Activated CD8-positive, alpha-beta memory T cell treated with anti-CD3 and anti-CD28 coated beads, Interleukin-2, amount 10 ng/mL, durations not matched to agents 7 days and 5 days (primary cell): ENCODE measurements around the gene PEPD. TPM values are rescaled to one million over a fixed set of nuclear protein-coding genes. Genes with fewer than 3 reads are reported as not detected.

ENCODE experiments used
- ATAC-seq: fragments of 150-1000 bp; cut with Tn5 transposase; one replicate; pipeline ENCODE4 v1.10.0; 2021; ENCODE audit warnings: moderate library complexity
- CTCF ChIA-PET: fragments of 350-600 bp; sonication (Branson Sonifier 250); formaldehyde crosslinking; loops from one replicate; lab custom pipeline; 2021; ENCODE audit warnings: antibody characterized with exemption; lab: Charles Lee
- DNase-seq: peaks from one replicate; pipeline ENCODE4 v3.0.0-alpha.2; 2020
- H3K27ac Mint-ChIP-seq: one replicate; pipeline ENCODE4 v1.8.0; 2021; ENCODE audit warnings: mild to moderate bottlenecking, mixed read lengths
- H3K27me3 Mint-ChIP-seq: one replicate; pipeline ENCODE4 v1.8.0; 2021; ENCODE audit warnings: mixed read lengths
- H3K36me3 Mint-ChIP-seq: one replicate; pipeline ENCODE4 v1.8.0; 2021; ENCODE audit warnings: mild to moderate bottlenecking, mixed read lengths
- H3K4me1 Mint-ChIP-seq: one replicate; pipeline ENCODE4 v1.8.0; 2021; ENCODE audit warnings: mixed read lengths
- H3K4me3 Mint-ChIP-seq: one replicate; pipeline ENCODE4 v1.8.0; 2021; ENCODE audit warnings: mild to moderate bottlenecking, moderate library complexity, mixed read lengths
- H3K9me3 Mint-ChIP-seq: one replicate; pipeline ENCODE4 v1.8.0; 2022; ENCODE audit warnings: low read depth, mixed read lengths
- total RNA-seq, 2 experiments: library from RNA; stranded (reverse); gene quantifications; one replicate each; pipeline ENCODE4 v1.2.3, GENCODE V29; 2021

PEPD gene
- total RNA-seq, 2 experiments from 2014 or later: 14.9 to 20.3 TPM

- H3K27me3 Mint-ChIP-seq: no peaks in the 10 kb centered on the region
- H3K36me3 Mint-ChIP-seq: no peaks in the 10 kb centered on the region
- H3K4me3 Mint-ChIP-seq: no peak overlapping the region
- no peak for ATAC-seq
- H3K4me1 Mint-ChIP-seq: peaks cover 4% of the 10 kb centered on the region
- no peaks in the 10 kb centered on the region for H3K9me3 Mint-ChIP-seq
- H3K27ac Mint-ChIP-seq: no peak overlapping the region
- CTCF ChIA-PET: no interaction called here
- DNase-seq: no peak
These were observed 108.8 kb downstream of the PEPD start for GRCh38 chr19:33412601-33413425.

- Mint-ChIP-seq H3K4me3 (no peak overlapping the region), H3K27ac (no peak overlapping the region), H3K4me1 (peaks cover 4% of the 10 kb centered on the region), H3K27me3 (no peaks in the 10 kb centered on the region), H3K36me3 (no peaks in the 10 kb centered on the region), H3K9me3 (no peaks in the 10 kb centered on the region)
- ATAC-seq: no peak
- no peak for DNase-seq
- CTCF ChIA-PET: no interaction called here
These were observed 109.9 kb downstream of the PEPD start for GRCh38 chr19:33411621-33412180.

DNA sequence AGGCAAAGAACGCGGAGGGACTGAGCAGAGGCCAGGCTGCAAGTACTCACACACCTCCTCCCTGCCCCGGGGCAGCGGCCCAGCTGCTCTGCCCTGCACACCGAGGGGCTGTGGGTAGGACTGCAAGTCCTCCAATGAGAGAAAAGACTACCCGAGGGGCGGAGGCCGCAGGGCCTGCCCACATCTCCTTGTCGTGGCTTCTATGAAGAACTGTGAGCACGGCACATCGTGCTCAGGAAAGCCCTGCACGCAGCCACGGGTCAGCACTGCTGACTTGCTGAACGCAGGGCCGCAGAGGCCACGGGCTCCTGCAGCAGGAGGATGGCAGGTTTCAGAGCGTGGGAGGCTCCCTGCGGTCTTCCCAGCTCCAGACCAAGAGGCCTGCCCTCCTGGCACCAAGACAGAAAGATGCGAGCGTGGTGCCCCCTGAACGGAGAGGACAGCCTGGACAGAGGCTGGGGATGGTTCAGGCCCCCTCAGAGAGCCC, 110.6 kb downstream of the PEPD start:
- Mint-ChIP-seq H3K36me3 (no peaks in the 10 kb centered on the region), H3K9me3 (no peaks in the 10 kb centered on the region), H3K27ac (no peak overlapping the region), H3K27me3 (no peaks in the 10 kb centered on the region), H3K4me1 (peaks cover 2% of the 10 kb centered on the region), H3K4me3 (no peak overlapping the region)
- CTCF ChIA-PET: interaction anchor here (1.2 to 6.1 kb wide), 2 partner anchors 165 to 170 kb away, joined by 3 to 59 read pairs; no protein-coding TSS in a partner anchor
- ATAC-seq (no peak), DNase-seq (no peak)

- H3K27ac Mint-ChIP-seq: no peak overlapping the region
- CTCF ChIA-PET: interaction anchor here (1.2 to 6.1 kb wide), 3 partner anchors 164 to 174 kb away, joined by 3 to 59 read pairs (median 8); no protein-coding TSS in a partner anchor
- ATAC-seq (no peak), DNase-seq (no peak)
- peaks cover 2% of the 10 kb centered on the region for H3K4me1 Mint-ChIP-seq
- no peaks in the 10 kb centered on the region for H3K36me3 Mint-ChIP-seq
- H3K4me3 Mint-ChIP-seq: no peak overlapping the region
- no peaks in the 10 kb centered on the region for H3K27me3 Mint-ChIP-seq
- H3K9me3 Mint-ChIP-seq: no peaks in the 10 kb centered on the region
These were observed 111.5 kb downstream of the PEPD start for GRCh38 chr19:33409906-33410685.

GRCh38 chr19:33408538-33409434, 112.8 kb downstream of the PEPD start:
- no peak overlapping the region for H3K27ac Mint-ChIP-seq
- H3K9me3 Mint-ChIP-seq: no peaks in the 10 kb centered on the region
- H3K4me1 Mint-ChIP-seq: peaks cover 2% of the 10 kb centered on the region
- no peaks in the 10 kb centered on the region for H3K36me3 Mint-ChIP-seq
- CTCF ChIA-PET: interaction anchor here (1.1 to 6.1 kb wide), 4 partner anchors 168 to 369 kb away, joined by 3 to 59 read pairs (median 6); no protein-coding TSS in a partner anchor
- no peak for ATAC-seq
- no peaks in the 10 kb centered on the region for H3K27me3 Mint-ChIP-seq
- DNase-seq: no peak
- no peak overlapping the region for H3K4me3 Mint-ChIP-seq

- Mint-ChIP-seq H3K4me1 (peaks cover 2% of the 10 kb centered on the region), H3K36me3 (no peaks in the 10 kb centered on the region), H3K27me3 (no peaks in the 10 kb centered on the region), H3K4me3 (no peak overlapping the region), H3K9me3 (no peaks in the 10 kb centered on the region), H3K27ac (no peak overlapping the region)
- CTCF ChIA-PET: interaction anchor here (1.2 to 6.1 kb wide), 2 partner anchors 167 to 173 kb away, joined by 5 to 59 read pairs; no protein-coding TSS in a partner anchor
- no peak for ATAC-seq
- DNase-seq: no peak
These were observed 113.5 kb downstream of the PEPD start for GRCh38 chr19:33408116-33408515.

GRCh38 chr19:33407716-33408115, 113.9 kb downstream of the PEPD start:
- Mint-ChIP-seq H3K27ac (no peak overlapping the region), H3K9me3 (no peaks in the 10 kb centered on the region), H3K4me3 (no peak overlapping the region), H3K27me3 (no peaks in the 10 kb centered on the region), H3K4me1 (peaks cover 2% of the 10 kb centered on the region), H3K36me3 (no peaks in the 10 kb centered on the region)
- ATAC-seq (no peak), DNase-seq (no peak)
- CTCF ChIA-PET: interaction anchor here (0.9 to 6.1 kb wide), 6 partner anchors 8 to 172 kb away, joined by 3 to 59 read pairs (median 8); no protein-coding TSS in a partner anchor

DNA sequence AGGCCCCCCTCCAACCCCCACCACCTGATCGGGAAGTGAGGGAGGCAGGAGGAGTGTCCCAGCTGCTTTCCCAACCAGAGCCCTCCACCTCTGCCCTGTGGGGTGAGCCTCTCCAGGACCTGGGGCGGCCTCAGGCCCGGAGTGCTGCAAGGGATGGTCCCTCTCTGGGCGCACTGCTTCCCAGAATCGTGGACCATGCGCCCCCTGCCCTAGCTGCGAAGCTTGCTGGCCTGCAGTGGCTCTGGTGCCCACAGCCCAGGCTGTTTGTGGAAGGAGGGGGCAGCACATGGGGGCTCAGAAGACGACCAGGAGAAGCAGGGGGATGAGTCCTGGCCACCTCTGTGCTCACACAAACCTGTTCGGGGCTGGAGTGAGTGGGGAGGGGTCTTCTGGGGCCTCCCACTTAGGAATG, 114.4 kb downstream of the PEPD start:
- Mint-ChIP-seq H3K36me3 (no peaks in the 10 kb centered on the region), H3K27ac (no peak overlapping the region), H3K4me1 (peaks cover 2% of the 10 kb centered on the region), H3K4me3 (no peak overlapping the region), H3K27me3 (no peaks in the 10 kb centered on the region), H3K9me3 (no peaks in the 10 kb centered on the region)
- CTCF ChIA-PET: interaction anchor here (0.6 to 6.1 kb wide), 29 partner anchors 9 to 706 kb away, joined by 3 to 59 read pairs (median 4); partner anchors contain the start of gene GPATCH1
- no peak for DNase-seq
- ATAC-seq: no peak

- ATAC-seq (peak; percentile 77), DNase-seq (peak; percentile 75)
- Mint-ChIP-seq H3K4me1 (peaks cover 2% of the 10 kb centered on the region), H3K4me3 (no peak overlapping the region), H3K36me3 (no peaks in the 10 kb centered on the region), H3K27me3 (no peaks in the 10 kb centered on the region), H3K27ac (no peak overlapping the region), H3K9me3 (no peaks in the 10 kb centered on the region)
- CTCF ChIA-PET: interaction anchor here (0.6 to 6.1 kb wide), 31 partner anchors 9 to 706 kb away, joined by 3 to 59 read pairs (median 4); partner anchors contain the start of gene GPATCH1
These were observed 115.0 kb downstream of the PEPD start for GRCh38 chr19:33406521-33407139.

DNA sequence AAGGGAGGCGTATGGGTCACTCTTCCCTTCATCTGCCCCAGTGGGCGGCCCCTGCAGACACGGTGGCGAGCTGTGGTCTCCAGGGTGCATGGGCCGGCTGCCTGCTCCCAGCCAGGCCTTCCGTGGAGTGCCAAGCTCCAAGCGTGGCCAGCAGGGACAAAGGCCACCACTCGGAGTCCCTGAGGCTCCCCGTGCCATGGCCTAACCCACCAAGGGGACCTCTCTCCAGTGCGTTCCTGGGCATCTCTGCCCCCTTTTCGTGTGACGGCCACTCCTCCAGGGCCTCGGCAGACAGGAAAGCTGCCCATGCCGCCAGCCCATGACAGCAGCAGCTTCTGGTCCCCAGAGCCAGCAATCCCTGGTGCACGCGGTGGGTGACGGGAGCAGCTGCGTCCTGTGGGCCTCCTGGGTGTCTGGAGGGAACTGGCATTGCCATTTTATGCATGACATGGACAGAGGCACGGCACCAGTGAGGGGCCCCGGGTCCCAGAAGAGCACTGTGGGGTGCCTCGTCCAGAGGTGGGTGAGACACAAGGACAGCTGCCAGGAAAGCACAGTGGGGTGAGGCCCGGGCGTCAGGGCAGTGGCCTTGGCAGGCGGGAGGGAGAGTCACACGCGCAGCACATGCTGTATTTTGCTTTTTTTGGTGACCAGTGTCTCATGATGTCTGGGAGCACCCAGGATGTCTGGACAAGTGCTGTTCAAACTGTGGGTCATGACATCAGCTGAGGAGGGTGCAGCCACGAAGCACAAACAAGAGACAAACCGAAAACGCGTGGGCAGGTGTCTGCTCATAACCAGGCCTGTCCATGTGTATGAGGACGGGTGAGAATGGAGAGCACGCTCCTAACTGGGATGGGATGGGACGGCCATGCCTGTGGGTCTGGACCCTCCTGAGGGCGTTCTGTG, 115.8 kb downstream of the PEPD start:
- Mint-ChIP-seq H3K27me3 (no peaks in the 10 kb centered on the region), H3K36me3 (no peaks in the 10 kb centered on the region), H3K9me3 (no peaks in the 10 kb centered on the region), H3K4me3 (no peak overlapping the region), H3K27ac (no peak overlapping the region), H3K4me1 (peaks cover 2% of the 10 kb centered on the region)
- CTCF ChIA-PET: interaction anchor here (0.7 to 6.1 kb wide), 22 partner anchors 8 to 705 kb away, joined by 3 to 59 read pairs (median 4); no protein-coding TSS in a partner anchor
- no peak for DNase-seq
- no peak for ATAC-seq

DNA sequence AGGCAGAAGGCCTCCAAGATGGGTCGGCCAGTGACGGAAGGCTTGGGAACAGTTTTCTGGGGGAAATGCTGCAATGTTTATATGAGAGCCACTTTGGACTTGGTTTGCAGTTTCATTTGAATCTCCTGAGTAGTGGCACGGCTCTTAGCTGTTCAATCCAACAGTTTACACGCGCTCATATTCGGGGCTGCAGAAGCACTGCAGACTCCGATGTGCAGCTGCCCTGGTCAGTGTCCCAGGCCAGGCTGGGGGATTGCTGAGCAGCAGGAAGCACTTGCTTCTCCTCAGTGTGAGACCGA, 116.4 kb downstream of the PEPD start:
- Mint-ChIP-seq H3K4me3 (no peak overlapping the region), H3K27me3 (no peaks in the 10 kb centered on the region), H3K9me3 (no peaks in the 10 kb centered on the region), H3K27ac (no peak overlapping the region), H3K36me3 (no peaks in the 10 kb centered on the region), H3K4me1 (peaks cover 2% of the 10 kb centered on the region)
- CTCF ChIA-PET: interaction anchor here (1.1 to 6.1 kb wide), 7 partner anchors 11 to 178 kb away, joined by 3 to 59 read pairs (median 6); no protein-coding TSS in a partner anchor
- DNase-seq (no peak), ATAC-seq (no peak)
